Transverse colon (tissue), 4 donors: Measurements from ENCODE around the gene PRM1. TPM values are rescaled to one million over a fixed set of nuclear protein-coding genes. Genes with fewer than 3 reads are reported as not detected.

ENCODE experiments used
- DNase-seq: peaks from one replicate; pipeline ENCODE4 v3.0.0-alpha.2; 2019
- H3K27ac ChIP-seq, 4 donors: fragments of 200-600 bp; sonication (generic); 2 replicates each; pipeline ENCODE4 v1.5.1; 2016 to 2018; ENCODE audit warnings: inconsistent platforms in 4 of 4
- H3K27me3 ChIP-seq: fragments of 200-600 bp; sonication (generic); 2 replicates; pipeline ENCODE4 v1.5.1; 2017; ENCODE audit warnings: inconsistent platforms
- H3K36me3 ChIP-seq, 4 donors: fragments of 200-600 bp; sonication (generic); 2 replicates each; pipeline ENCODE4 v1.5.1; 2017 to 2019; ENCODE audit warnings: inconsistent platforms in 4 of 4
- H3K4me1 ChIP-seq, 4 donors: fragments of 200-600 bp; sonication (generic); 2 replicates each; pipeline ENCODE4 v1.5.1; 2017 to 2020; ENCODE audit warnings: inconsistent platforms in 4 of 4
- H3K4me3 ChIP-seq, 4 donors: fragments of 200-600 bp; sonication (generic); 1 replicate in 1 of 4; 2 replicates in 3 of 4; pipeline versions ENCODE4 v1.5.1 to v1.6.1; 2017 to 2019; ENCODE audit warnings: inconsistent platforms in 4 of 4
- H3K9me3 ChIP-seq, 2 donors: fragments of 200-600 bp; sonication (generic); 2 replicates each; pipeline ENCODE4 v1.5.1; 2017 to 2019; ENCODE audit warnings: inconsistent platforms in 2 of 2
- EP300 ChIP-seq: sonication (generic); formaldehyde crosslinking; IDR thresholded peaks from one replicate; pipeline ENCODE4 v1.6.1; 2017; ENCODE audit warnings: antibody characterized with exemption, low read depth
- POLR2A ChIP-seq: fragments of 450-650 bp; IDR thresholded peaks from one replicate; pipeline ENCODE4 v1.6.1; 2016; ENCODE audit warnings: antibody characterized with exemption, mild to moderate bottlenecking, moderate library complexity
- POLR2AphosphoS5 ChIP-seq, 3 donors: sonication (generic); formaldehyde crosslinking; IDR thresholded peaks; one replicate each; pipeline ENCODE4 v1.6.1; 2016; ENCODE audit warnings: antibody characterized with exemption in 3 of 3
- WGBS, 2 donors: methylation state at CpG; one replicate each; pipeline ENCODE4 v1.1.5; 2018; ENCODE audit warnings: low coverage in 1 of 2; 5-methylcytosine and 5-hydroxymethylcytosine counted together
- in situ Hi-C, 4 donors: fragments of 200-750 bp; cut with MboI; loops; one replicate each; pipeline versions ENCODE4 v1.15.0 to v1.15.1; 2017; ENCODE audit warnings: low sequenced_read_pairs in 3 of 4, low pct_ligation_motif_present in 1 of 4, low pct_unique_long_range_greater_than_20kb in 1 of 4
- intact Hi-C: fragments of 100-400 bp; cut with DNase I; formaldehyde crosslinking; loops from one replicate; pipeline ENCODE4 v1.15.1; 2023; ENCODE audit warnings: low total_unique reads
- total RNA-seq, 4 donors: library from RNA; depleted of rRNA; stranded (reverse); fragments of >200 nt; gene quantifications; one replicate each; pipeline ENCODE4 v1.1.0, GENCODE V29; 2016
- TF ChIP-seq, protein P1 (sequence below), 5 experiments: fragments of 200-600 bp in 3 of 5; fragments of 450-650 bp in 2 of 5; sonication (generic) in 3 of 5; IDR thresholded peaks; 1 replicate in 2 of 5; 2 replicates in 3 of 5; pipeline ENCODE4 v1.5.1; 2016 to 2017; ENCODE audit warnings: antibody characterized with exemption in 5 of 5, inconsistent platforms in 3 of 5, mild to moderate bottlenecking in 2 of 5, moderate library complexity in 1 of 5

The PRM1 gene
- total RNA-seq, 4 donors from 2014 or later, result not detected

GRCh38 chr16:11316331-11317015, 35.3 kb upstream of the PRM1 start:
- DNase-seq, result no peak
- H3K36me3 ChIP-seq, result no peaks in the 10 kb centered on the region
- H3K27me3 ChIP-seq, result no peaks in the 10 kb centered on the region
- no peak overlapping the region for H3K27ac ChIP-seq
- intact Hi-C loops (no loop called here), in situ Hi-C loops (no loop called here)
- H3K9me3 ChIP-seq, result no peaks in the 10 kb centered on the region
- H3K4me1 ChIP-seq, result peaks cover 0 to 13% (median 10%) of the 10 kb centered on the region in 4 donors
- 83 to 86% methylated on average over 2 to 23 of the region's 23 CpGs for WGBS, 2 donors
- TF ChIP-seq, protein P1, sequence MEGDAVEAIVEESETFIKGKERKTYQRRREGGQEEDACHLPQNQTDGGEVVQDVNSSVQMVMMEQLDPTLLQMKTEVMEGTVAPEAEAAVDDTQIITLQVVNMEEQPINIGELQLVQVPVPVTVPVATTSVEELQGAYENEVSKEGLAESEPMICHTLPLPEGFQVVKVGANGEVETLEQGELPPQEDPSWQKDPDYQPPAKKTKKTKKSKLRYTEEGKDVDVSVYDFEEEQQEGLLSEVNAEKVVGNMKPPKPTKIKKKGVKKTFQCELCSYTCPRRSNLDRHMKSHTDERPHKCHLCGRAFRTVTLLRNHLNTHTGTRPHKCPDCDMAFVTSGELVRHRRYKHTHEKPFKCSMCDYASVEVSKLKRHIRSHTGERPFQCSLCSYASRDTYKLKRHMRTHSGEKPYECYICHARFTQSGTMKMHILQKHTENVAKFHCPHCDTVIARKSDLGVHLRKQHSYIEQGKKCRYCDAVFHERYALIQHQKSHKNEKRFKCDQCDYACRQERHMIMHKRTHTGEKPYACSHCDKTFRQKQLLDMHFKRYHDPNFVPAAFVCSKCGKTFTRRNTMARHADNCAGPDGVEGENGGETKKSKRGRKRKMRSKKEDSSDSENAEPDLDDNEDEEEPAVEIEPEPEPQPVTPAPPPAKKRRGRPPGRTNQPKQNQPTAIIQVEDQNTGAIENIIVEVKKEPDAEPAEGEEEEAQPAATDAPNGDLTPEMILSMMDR (IDR thresholded peaks at IDR 0.05), result no peak
- TF ChIP-seq EP300, result no peak
- TF ChIP-seq POLR2AphosphoS5 (IDR thresholded peaks at IDR 0.05), result no peak
- no peak for TF ChIP-seq POLR2A
- no peak overlapping the region for H3K4me3 ChIP-seq

DNA sequence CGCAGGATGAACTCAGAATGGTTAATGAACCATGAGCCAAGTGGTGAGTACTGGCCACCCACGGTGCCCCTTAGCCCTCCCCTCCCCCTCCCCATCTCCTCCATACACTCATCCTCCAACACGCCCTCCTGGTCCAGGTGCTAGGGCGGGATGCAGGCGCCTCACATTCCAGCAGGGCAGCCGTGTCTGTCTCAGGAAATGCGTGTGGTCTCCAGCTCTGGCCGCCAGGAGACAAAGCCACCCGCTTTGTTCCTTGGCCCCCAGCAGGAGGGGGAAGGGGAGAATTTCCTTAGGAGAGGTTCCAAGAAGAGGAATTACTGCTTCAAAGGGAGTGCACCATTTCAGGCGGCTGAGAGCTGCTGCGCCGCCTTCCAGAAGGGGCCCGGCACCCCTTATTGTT, 34.4 kb upstream of the PRM1 start:
- Histone ChIP-seq H3K9me3 (no peaks in the 10 kb centered on the region), H3K36me3 (no peaks in the 10 kb centered on the region), H3K4me3 (no peak overlapping the region), H3K27ac (no peak overlapping the region), H3K27me3 (no peaks in the 10 kb centered on the region), H3K4me1 (peaks cover 0 to 13% (median 10%) of the 10 kb centered on the region in 4 donors)
- in situ Hi-C loops (no loop called here), intact Hi-C loops (no loop called here)
- no peak for DNase-seq
- TF ChIP-seq POLR2A (no peak), EP300 (no peak)
- WGBS, 2 donors, result 49 to 66% methylated on average over 5 to 13 of the region's 13 CpGs

DNA sequence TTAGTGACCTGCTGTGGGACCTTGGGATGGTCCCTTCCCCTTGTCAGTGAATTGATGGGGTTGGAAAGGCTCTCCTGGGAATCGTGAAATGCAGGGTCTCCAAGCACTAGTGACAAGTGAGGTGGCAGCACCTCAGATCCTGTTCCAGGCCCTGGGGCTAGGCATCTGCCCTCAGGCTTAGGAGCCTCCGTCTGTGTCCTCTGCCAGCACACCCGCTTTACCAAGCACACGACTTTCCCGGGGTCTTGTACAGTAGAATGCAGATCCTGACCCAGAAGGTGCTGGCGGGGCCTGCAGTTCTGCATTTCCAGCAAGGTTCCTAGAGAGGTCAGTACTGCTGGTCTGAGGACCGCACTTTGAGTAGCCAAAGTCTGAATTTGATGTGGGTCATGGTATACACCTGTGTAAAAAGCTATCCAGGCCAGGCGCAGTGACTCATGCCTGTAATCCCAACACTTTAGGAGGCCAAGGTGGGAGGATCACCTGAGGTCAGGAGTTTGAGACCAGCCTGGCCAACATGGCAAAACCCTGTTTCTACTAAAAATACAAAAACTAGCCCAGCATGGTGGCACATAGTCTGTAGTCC, 33.3 kb upstream of the PRM1 start:
- TF ChIP-seq EP300, result no peak
- TF ChIP-seq, protein P1 (IDR thresholded peaks at IDR 0.05), result no peak
- no peak for TF ChIP-seq POLR2AphosphoS5 (IDR thresholded peaks at IDR 0.05)
- TF ChIP-seq POLR2A, result no peak
- Histone ChIP-seq H3K36me3 (no peaks in the 10 kb centered on the region), H3K4me1 (peaks cover 0 to 13% (median 10%) of the 10 kb centered on the region in 4 donors), H3K27ac (no peak overlapping the region), H3K4me3 (no peak overlapping the region), H3K9me3 (no peaks in the 10 kb centered on the region), H3K27me3 (no peaks in the 10 kb centered on the region)
- in situ Hi-C loops, result no loop called here
- 97% methylated on average over 8 of the region's 8 CpGs; no CpG with 5 or more reads in 1 of the 2 donors for WGBS, 2 donors
- no peak for DNase-seq
- intact Hi-C loops, result no loop called here

- Histone ChIP-seq H3K36me3 (no peaks in the 10 kb centered on the region), H3K4me1 (peaks cover 0 to 13% (median 10%) of the 10 kb centered on the region in 4 donors), H3K9me3 (no peaks in the 10 kb centered on the region), H3K27me3 (no peaks in the 10 kb centered on the region), H3K27ac (no peak overlapping the region), H3K4me3 (no peak overlapping the region)
- intact Hi-C loops, result no loop called here
- WGBS, 2 donors, result 96 to 100% methylated on average over 2 to 9 of the region's 9 CpGs
- TF ChIP-seq POLR2AphosphoS5 (IDR thresholded peaks at IDR 0.05) (no peak), POLR2A (no peak), EP300 (no peak)
- TF ChIP-seq, protein P1 (IDR thresholded peaks at IDR 0.05), result no peak
- in situ Hi-C loops, result no loop called here
- DNase-seq, result no peak
Observed at GRCh38 chr16:11313493-11314308, 32.6 kb upstream of the PRM1 start.
